Hematopoietic multipotent progenitor cell treated with erythropoietin and hydrocortisone succinate and interleukin-3 and kit ligand, for 4 days (in vitro differentiated cells): Measurements from ENCODE around the gene RHOU.

ENCODE experiments used
- DNase-seq: peaks from one replicate; pipeline ENCODE4 v3.0.0-alpha.2; 2015

RHOU gene

GRCh38 chr1:228737601-228738041 lies 2.3 kb downstream of the RHOU start:
- DNase-seq = no peak

DNA sequence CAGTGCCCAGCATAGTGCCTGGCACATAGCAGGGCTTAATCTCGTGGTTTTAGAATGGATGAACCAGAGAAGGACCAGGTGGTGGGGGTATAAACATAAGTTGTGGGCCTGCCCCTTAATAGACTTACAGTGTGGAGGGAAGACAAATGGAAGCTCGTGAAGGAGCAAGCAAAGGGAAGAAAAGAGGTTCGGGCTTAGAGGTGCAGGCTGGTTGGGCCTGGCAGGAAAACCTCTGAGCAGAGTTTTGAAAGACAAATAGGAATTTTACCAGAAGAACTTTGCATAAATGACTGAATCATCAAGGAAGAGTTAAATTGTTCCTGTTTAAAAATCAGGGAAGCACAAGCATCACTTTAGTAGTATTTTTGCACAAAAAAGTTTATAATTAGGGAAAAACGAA lies 4.5 kb downstream of the RHOU start:
- no peak for DNase-seq

- DNase-seq = no peak
Measured at GRCh38 chr1:228740543-228741317, 5.5 kb downstream of the RHOU start.

GRCh38 chr1:228742281-228742860 lies 7.1 kb downstream of the RHOU start:
- DNase-seq = peak; percentile 77

DNA sequence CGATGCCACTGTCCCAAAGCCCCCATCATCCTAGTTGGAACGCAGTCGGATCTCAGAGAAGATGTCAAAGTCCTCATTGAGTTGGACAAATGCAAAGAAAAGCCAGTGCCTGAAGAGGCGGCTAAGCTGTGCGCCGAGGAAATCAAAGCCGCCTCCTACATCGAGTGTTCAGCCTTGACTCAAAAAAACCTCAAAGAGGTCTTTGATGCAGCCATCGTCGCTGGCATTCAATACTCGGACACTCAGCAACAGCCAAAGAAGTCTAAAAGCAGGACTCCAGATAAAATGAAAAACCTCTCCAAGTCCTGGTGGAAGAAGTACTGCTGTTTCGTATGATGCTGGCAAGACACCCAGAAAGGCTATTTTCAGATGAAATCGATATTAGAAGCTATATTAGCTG lies 8.1 kb downstream of the RHOU start:
- no peak for DNase-seq

GRCh38 chr1:228744356-228744755 lies 9.1 kb downstream of the RHOU start:
- no peak for DNase-seq

- no peak for DNase-seq
Measured at GRCh38 chr1:228744918-228745317, 9.6 kb downstream of the RHOU start.

DNA sequence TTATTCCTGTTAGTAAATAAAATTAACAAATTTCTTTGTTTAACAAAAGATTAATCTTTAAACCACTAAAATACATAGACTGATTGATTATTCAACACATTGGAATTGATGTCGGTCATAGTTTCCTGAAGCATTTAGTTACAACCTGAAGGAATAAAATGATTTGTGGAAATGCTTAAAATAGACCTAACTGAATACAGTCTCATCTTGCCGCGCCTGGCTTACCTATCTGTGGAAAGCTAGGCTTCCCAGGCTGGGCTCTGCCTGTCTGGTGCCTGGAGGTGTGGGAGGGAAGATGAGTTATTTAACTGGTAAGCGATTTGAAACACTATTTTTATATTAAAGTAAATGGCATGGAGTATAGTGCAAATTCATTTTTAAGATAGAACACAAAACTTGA lies 10.2 kb downstream of the RHOU start:
- no peak for DNase-seq

DNA sequence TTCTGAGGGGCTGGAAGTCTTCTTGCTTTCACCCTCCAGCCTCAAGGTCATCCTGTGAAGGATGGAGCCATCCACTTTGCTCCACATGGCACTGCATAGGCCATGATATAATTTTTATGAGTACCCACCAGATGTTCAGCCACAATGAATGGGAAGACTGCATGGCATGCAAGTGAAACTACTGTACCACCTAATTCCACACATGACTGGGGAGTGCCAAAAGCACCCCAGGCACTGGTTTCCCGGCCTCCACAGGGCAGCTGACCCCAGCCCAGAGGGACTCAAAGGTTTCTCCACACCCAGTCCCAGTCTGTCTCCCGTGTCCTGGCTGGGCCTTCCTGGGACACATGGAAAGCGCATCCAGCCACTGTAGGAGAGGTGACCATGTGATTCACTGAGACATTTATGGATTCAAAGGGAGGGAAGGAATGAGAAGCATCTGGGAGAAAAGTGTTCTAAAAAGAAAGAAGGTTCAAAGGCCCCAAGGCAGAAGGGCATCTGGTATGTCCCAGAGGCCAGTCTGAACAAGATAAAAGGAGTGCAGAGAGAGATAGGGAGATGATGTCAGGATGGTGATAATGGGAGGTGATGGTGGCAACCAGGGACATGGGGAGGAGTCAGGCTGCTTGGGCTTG lies 12.1 kb downstream of the RHOU start:
- DNase-seq = no peak

DNA sequence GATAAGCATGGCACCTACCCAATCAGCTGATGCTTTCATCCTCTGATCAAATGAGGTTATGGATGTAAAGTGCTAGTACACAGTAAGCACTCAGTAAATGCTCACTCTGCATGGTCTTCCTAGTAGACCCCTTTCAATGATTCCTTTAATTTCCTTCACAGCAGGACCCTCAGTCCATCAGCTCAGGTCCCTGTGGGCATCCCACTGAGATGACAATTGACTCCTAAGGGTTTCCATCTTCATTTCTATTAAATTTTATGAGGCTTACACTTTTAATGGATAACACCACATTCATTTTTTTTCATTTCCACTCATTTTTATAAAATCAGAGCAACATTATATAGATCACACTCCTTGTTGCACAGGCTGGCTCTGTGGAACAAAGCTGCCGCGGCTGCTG lies 12.8 kb downstream of the RHOU start:
- no peak for DNase-seq

GRCh38 chr1:228748431-228748830 lies 13.2 kb downstream of the RHOU start:
- DNase-seq = no peak

- DNase-seq = no peak
Measured at GRCh38 chr1:228749765-228750164, 14.5 kb downstream of the RHOU start.

DNA sequence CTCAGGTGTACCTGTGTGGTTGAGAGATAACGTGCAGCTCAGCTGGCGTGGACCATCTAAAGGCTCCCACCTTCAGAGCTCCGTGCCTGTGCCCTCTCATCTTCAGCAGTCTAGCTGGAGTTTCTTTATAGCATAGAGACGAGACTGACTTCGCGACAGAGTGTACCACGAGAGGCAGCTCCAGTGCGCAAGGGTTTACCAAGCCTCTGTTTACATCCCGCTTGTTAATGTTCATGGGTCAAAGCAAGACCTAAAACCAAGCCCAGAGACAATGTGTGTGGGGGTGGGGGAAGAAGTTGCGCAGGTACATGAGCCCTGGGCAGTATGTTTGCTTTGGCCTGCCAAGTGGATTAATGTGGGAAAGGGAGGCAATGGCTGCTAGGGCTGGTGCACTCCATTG lies 15.6 kb downstream of the RHOU start:
- no peak for DNase-seq

- DNase-seq = peak; percentile 23
Measured at GRCh38 chr1:228751360-228752098, 16.2 kb downstream of the RHOU start.

- no peak for DNase-seq
Measured at GRCh38 chr1:228752258-228752657, 17.0 kb downstream of the RHOU start.

GRCh38 chr1:228752675-228753265 lies 17.5 kb downstream of the RHOU start:
- DNase-seq = no peak

DNA sequence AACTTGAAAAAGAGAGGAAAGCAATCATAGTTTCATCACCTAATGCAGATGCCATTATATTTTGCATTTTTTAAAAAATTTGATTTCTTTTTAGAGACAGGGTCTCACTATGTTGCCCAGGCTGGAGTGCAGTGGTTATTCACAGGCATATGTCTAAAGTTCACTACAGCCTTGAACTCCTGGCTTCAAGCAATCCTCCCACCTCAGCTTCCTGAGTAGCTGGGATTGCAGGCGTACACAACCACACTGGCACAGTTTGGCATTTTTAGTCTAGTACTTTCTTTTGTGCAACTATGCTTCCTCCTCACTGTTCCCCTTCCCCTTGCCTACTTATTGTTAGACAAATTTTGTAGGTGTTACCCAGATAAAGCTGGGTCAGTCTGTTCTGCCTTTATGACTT lies 18.0 kb downstream of the RHOU start:
- DNase-seq = no peak

DNA sequence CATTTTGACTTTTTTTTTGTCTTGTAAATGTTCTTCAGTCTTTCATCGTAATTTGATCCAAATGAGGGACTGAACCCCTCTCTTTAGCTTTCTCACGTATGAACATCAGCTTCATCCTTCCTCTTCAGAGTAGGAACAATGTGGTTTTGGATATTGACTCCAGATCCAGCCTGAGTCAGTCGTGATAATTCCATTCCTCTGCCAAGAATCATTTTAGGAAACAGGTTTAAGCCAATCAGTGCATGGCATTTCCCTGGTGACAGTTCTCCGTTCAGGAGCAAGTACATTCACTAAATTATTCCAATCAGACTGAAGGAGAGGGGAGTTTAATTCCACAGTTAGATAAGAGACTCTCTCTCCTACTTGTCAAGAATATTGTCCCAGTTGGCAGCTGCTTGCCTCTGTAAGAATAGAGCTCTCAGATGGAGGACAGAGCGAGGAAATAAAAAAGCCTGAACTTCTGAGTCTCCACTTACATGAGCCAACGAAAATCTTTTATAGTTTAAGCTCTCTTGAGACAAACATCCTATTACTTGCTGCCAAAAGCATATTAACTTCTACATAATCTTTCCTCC lies 18.6 kb downstream of the RHOU start:
- DNase-seq = no peak

GRCh38 chr1:228754646-228755268 lies 19.5 kb downstream of the RHOU start:
- DNase-seq = no peak

- no peak for DNase-seq
Measured at GRCh38 chr1:228755800-228756199, 20.5 kb downstream of the RHOU start.

- DNase-seq = no peak
Measured at GRCh38 chr1:228756457-228756856, 21.2 kb downstream of the RHOU start.

DNA sequence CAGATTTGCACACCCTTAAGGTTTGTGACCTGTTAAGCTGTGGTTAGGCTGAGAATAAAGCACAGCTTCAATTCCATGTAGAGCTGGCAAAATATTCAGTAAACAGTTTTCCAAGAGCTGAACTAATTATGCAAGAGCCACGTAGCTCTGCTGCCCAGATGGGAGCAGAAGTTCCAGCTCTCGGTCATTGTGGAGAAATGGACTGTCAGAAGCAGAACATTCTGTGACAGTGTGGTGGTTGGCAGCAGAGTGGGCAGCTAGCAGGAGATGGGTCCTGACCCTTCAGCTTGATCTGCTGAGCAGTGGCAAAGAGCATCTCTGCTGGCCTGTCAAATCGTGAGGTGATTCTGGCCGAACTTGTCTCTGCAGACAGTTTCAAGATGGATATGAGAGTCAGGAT lies 23.2 kb downstream of the RHOU start:
- no peak for DNase-seq
